ENCODE results near the gene EIF4G1.
A peak's percentile ranks its signal among the peaks of the same experiment; 100 is the strongest.

The EIF4G1 gene

DNA sequence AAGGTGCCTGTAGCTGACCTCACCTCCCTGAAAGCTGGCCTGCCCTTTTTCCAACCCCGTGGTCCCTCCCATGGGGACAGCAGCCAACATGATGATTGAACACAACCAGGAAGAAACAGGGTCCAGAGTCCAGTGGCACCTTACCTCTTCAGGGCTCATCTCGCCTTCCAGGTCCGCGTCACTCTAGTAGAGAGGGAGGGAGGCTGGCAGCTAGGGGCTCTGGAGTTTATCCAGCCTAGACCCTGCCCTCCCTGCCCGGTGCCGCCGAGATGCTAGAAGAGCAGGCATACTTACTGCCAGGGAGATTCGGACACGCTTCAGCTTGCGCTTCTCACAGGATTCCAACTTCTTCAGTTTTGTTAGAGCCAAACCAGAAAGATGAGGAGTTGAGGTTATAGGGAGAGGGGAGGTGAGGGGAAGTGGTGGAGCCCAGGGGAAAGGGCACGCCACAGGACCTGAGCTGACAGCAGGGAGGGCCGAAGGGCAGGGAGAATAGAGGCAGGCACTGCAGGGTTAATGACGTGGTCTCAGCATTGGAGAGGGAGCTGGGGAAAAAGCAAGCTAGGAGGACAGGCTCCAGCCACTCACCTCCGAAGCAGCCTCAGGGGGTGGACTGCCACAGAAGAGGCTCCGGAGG lies 37.9 kb downstream of the EIF4G1 start:
- DNase-seq (ENCODE audit: low read depth): no peak

- no peak for DNase-seq (ENCODE audit: low read depth)
These were observed 38.6 kb downstream of the EIF4G1 start for GRCh38 chr3:184352897-184353545.

GRCh38 chr3:184353546-184353941 lies 39.1 kb downstream of the EIF4G1 start:
- no peak for DNase-seq (ENCODE audit: low read depth)

DNA sequence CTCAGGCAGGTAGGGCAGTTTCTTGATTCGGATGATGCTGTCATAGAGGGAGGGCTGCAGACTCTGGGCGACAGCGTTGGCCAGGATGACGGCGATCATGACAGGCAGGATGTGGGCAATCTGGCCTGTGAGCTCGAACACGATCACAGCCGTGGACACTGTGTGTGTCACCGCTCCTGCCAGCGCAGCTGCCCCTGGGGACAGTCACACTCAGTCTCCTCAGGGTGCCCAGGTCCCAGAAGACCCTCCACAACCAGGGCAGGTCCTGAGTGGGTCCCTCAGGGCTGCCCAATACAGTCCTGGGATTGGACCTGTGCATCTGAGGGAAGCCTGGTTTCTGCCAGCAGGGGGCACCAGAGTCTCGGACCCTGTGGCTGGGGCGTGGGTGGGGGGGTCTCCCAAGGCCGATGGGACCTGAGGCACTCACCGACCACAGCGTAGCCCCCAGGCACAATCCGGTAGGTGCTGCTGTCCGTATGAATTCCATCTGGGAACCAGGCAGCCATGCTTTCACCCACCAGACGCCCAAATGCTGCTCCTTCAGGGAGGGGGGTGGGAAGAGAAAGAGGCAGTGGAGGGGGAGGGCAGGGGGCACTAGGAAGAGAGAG lies 39.8 kb downstream of the EIF4G1 start:
- DNase-seq (ENCODE audit: low read depth): peak; percentile 47

DNA sequence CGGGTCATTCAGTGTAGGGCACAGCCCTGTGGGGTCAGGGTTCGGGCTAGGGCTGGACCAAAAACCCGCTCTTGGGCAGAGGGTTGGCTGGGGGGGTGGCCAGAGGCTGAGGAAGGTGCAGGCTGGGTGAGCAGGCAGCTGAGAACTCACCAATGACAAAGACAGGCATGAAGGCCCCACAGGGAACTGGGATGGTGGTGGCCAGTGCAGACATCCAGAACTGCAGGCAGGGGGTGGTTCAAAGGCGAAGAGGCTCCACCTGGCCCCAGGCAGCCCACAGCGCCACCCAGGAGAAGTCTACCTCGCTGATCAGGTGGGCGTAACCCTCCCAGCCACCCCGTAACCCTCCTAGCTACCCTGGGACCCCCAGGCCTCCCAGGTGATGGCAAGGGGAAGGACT lies 40.3 kb downstream of the EIF4G1 start:
- DNase-seq (ENCODE audit: low read depth): no peak

DNA sequence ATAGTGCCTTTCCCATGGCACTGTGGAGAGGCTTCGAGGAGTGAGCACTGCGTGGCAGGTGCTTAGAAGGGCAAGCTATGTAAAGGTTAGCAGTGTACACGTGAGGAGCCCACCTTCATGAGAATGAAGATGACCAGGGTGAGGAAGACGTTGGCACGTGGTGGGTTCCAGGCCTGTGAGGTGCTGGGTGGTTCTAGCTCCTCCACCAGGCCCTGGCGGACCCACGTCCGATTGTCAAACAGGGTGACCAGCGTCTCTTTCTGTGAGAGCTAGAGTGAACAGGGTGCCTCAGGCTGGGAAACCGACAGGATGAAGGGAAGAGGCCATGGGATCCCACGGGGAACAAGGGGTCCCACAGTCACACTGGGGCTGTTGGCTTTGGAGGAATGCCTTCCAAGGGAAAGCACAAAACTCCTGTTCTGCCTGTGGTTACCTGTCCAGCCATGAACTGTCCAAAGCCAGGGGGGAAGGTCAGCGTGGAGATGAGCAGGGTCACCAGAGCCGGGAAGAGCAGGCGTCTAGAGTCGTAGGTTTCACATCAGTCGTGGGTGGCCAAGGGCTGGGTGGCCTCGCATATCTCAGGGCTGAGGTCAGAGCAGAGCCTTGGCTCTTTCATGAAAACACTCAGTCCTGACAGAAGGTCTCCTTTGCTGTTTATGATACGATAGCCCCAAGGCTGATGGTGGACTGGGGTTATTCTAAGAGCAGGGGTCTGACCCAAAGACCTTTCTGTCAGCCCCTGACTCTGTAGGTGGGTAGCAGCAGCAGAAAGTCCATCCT lies 41.0 kb downstream of the EIF4G1 start:
- DNase-seq (ENCODE audit: low read depth): no peak

DNA sequence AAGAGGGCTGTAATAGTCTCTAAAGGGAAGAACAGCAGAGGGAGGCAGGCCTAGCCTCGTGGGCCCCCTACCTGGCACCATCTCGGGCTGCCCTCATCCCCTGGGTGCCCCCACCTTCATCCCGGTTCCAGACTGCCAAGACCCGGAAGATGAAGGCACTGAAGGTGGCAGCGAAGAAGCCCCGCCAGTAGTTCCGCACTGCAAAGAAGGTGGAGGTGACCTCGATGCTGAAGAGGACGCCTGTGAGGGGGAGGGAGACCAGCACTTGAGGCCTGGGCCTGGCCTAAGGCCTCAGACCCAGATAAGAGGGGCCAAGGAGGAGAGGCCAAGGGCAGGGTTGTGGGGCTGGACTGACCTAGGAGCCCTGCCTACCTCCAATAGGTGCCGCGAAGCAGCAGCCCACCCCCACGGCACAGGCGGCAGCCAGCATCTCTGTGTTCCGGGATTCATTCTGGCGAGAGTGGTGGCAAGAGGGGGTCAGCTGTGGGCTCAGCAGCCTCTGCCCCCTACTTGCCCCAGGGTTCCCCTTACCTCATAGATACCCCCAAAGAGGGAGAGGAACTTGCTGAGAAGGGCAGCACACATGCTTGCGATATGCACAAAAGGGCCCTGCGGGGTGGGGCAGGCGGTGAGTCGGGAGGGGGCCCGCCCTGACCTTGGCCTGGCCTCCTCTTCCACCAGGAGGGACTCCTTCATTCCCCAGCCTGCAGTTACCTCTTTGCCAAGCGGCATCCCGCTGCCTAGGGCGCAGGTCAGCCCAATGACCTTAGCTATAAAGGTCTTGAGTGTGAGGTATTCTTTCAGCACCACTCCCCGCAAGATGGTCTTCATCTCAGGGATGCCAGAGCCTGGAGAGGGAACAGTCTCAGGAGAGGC lies 43.1 kb downstream of the EIF4G1 start:
- no peak for DNase-seq (ENCODE audit: low read depth)

DNA sequence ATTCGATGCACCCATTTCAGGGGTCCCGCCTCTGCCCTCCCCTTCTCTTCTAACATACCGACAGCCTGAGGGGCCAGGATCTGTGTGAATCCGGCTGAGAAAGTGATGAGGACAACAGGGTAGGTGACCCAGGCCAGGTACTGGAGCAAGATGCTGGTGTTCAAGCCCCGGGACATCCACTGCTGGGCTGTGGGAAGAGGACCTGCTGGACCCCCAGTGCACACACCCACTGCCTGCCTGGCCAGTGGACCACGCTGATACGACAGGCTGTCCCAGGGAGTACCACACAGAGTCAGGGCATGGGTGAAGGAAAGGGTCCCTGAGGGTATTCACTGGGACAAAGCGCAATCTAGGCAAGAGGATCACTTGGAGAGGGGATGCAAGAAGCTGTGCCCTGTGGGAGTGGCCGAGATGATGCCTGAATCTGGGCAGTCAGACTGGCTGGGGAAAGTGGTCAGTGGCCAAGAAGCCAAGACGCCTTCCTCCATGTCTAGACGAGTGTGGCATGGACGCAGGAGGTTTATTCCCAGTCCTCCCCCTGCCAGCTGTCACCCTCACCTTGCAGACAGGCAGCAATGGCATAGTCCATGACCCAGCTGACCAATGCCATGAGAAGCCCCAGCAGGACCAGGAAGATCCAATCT lies 43.8 kb downstream of the EIF4G1 start:
- no peak for DNase-seq (ENCODE audit: low read depth)

- no peak for DNase-seq (ENCODE audit: low read depth)
These were observed 44.5 kb downstream of the EIF4G1 start for GRCh38 chr3:184358921-184359350.

GRCh38 chr3:184359610-184360009 lies 45.2 kb downstream of the EIF4G1 start:
- DNase-seq (ENCODE audit: low read depth): no peak

- DNase-seq (ENCODE audit: low read depth): no peak
These were observed 45.9 kb downstream of the EIF4G1 start for GRCh38 chr3:184360070-184360928.

GRCh38 chr3:184360929-184361531 lies 46.6 kb downstream of the EIF4G1 start:
- DNase-seq (ENCODE audit: low read depth): no peak

DNA sequence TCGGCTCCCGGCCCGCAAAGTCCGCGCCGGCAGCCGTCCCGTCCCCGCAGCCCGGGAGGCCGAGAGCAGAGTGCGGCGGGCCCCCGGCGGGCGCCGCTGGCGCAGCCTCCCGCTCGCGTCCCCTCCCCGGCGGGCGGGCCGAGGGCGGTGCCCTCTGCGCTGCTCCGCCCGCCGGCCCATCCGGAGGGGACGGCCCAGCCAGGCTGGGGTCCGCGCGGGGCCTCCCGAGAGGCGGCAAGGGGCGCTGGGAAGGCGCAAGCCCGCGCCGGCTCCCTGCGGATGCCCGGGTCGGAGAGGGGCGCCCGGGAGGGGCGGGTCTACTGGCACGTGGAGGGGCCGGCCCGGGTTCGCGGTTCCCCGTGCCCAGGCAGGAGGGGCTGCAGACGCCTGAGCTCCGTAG lies 47.1 kb downstream of the EIF4G1 start, which contains the start of the genes CLCN2 and POLR2H:
TSS of gene CLCN2 (minus strand) at position 74 of the 400 bp plus-strand sequence. CDS start 126 bp downstream, outside the sequence.
TSS of gene POLR2H (plus strand) at position 179 of the 400 bp plus-strand sequence. CDS start 1,783 bp downstream, outside the sequence.
- no peak for DNase-seq (ENCODE audit: low read depth)

- no peak for DNase-seq (ENCODE audit: low read depth)
These were observed 47.7 kb downstream of the EIF4G1 start for GRCh38 chr3:184361932-184362667.

DNA sequence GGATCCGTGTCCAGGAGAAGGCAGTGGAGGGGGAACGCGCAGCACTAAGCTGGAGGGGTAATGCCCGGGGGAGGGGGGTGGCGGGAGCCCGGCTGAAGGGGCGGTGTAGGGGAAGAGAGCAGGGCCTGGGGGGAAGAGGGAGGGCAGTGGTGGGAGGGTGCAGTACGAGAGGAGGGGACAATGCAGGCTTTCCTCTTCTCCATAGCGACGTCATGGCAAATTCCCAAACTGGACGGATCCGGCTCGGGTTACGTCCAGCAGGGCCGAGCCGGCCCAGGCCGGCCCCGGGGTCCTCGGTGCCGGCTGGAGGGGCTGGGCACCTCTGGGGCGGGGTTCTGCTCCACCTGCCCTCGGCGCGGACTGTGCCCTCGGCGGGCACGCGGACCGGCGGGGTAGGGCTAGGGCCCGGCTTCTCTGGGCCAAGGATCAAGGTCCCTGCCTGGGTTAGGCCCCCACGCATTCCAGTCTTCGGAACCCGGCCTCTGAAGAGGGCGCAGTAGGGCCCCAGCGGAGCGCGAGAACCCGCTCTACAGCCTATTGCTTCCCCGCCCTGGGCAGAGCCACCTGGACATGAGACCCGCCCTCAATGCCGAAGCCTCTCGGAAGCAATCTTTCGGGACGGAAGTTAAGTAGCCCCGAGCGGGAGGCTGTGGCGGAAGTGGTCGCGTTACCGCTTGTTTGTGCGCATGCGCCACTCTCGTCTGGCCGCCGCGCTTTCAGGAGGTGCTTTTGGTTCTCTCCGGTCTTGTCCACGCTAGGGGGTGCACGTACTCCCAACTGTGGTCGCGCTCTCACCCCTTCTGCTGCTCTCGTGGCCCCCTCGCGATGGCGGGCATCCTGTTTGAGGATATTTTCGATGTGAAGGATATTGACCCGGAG lies 48.5 kb downstream of the EIF4G1 start:
- DNase-seq (ENCODE audit: low read depth): peak; percentile 92

DNA sequence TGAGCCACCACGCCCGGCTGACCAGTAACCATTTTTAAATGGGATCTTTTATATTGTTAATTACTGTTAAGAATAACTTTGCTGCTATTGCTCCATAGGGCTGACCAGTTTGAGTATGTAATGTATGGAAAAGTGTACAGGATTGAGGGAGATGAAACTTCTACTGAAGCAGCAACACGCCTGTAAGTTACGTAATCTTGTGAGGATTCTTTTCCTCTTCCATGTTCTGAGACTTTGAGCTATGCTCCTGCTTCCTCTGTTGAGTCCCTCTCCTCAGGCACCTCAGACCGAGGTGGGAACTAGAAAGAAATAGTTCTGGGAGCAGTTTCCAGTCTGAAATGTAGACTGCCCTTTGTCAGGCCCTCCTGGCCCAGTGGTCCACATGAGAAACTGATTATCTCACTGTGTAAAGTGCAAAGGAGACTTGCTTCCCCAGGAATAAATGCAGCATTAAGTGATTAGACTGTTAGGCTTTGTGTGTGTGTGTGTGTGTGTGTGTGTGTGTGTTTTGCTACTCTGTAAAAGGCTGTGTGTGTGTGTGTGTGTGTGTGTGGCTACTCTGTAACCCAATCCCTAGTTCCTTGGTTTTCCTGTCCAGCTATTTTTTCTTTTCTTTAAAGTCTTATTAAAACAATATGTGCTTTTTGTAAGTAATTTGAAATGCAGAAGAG lies 52.3 kb downstream of the EIF4G1 start:
- no peak for DNase-seq (ENCODE audit: low read depth)

DNA sequence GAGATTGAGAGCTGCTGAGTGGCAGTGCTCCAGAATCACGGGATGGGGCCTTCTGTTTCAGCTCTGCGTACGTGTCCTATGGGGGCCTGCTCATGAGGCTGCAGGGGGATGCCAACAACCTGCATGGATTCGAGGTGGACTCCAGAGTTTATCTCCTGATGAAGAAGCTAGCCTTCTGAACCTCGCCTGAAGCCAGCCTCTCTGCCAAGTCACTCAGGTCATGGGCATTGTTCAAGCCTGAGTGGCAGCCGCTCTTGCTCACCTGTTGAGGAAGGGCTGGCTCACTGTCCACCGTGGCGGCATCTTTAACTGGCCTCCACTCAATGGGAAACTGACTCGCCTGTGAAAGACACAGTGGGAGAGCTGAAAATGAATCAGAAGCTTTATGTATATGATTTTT lies 53.7 kb downstream of the EIF4G1 start:
- no peak for DNase-seq (ENCODE audit: low read depth)
